ENCODE measurements around the gene STRN4. TPM values are rescaled to one million over a fixed set of nuclear protein-coding genes. Genes with fewer than 3 reads are reported as not detected.
A peak's percentile ranks its signal among the peaks of the same experiment; 100 is the strongest.

The STRN4 gene
- total RNA-seq, 1 donor from 2014 or later, result 105 TPM

DNA sequence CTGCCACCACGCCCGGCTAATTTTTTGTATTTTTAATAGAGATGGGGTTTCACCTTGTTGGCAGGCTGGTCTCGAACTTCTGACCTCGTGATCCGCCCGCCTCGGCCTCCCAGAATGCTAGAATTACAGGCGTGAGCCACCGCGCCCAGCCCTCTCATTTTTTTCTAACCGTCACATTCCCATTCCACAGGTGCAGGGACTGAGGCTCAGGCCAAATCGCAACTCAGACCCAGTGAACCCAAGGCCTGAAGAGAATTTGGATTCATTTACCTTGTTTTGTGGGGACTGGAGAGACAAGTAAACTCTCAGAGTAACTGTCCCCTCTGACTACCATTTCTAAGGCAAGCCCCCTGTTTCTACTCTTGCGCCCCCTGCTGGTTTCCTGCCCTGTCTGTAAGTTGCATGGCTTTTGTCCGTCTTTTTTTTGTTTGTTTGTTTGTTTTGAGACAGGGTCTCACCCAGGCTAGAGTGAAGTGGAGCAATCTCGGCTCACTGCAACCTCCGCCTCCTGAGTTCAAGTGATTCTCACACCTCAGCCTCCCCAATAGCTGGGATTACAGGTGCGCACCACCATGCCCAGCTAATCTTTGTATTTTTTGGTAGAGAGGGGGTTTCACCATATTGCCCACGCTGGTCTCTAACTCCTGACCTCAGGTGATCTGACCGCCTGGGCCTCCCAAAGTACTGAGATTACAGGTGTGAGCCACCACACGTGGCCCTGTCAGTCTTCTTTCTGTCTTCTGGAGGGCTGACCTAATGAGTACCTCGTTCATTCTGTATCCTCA lies 2.3 kb upstream of the STRN4 start:
- Mint-ChIP-seq H3K27me3 (no peaks in the 10 kb centered on the region), H3K27ac (peak overlapping the region; percentile 73), H3K4me1 (ENCODE audit: unreplicated experiment) (peaks cover 12% of the 10 kb centered on the region), H3K36me3 (peaks cover 19% of the 10 kb centered on the region), H3K4me3 (peak overlapping the region; percentile 74), H3K9me3 (no peaks in the 10 kb centered on the region)
- no peak for DNase-seq (ENCODE audit: extremely low spot score, unreplicated experiment)
- TF ChIP-seq, protein P1, sequence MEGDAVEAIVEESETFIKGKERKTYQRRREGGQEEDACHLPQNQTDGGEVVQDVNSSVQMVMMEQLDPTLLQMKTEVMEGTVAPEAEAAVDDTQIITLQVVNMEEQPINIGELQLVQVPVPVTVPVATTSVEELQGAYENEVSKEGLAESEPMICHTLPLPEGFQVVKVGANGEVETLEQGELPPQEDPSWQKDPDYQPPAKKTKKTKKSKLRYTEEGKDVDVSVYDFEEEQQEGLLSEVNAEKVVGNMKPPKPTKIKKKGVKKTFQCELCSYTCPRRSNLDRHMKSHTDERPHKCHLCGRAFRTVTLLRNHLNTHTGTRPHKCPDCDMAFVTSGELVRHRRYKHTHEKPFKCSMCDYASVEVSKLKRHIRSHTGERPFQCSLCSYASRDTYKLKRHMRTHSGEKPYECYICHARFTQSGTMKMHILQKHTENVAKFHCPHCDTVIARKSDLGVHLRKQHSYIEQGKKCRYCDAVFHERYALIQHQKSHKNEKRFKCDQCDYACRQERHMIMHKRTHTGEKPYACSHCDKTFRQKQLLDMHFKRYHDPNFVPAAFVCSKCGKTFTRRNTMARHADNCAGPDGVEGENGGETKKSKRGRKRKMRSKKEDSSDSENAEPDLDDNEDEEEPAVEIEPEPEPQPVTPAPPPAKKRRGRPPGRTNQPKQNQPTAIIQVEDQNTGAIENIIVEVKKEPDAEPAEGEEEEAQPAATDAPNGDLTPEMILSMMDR (conservative IDR thresholded peaks at IDR 0.05), result peak; percentile 83

DNA sequence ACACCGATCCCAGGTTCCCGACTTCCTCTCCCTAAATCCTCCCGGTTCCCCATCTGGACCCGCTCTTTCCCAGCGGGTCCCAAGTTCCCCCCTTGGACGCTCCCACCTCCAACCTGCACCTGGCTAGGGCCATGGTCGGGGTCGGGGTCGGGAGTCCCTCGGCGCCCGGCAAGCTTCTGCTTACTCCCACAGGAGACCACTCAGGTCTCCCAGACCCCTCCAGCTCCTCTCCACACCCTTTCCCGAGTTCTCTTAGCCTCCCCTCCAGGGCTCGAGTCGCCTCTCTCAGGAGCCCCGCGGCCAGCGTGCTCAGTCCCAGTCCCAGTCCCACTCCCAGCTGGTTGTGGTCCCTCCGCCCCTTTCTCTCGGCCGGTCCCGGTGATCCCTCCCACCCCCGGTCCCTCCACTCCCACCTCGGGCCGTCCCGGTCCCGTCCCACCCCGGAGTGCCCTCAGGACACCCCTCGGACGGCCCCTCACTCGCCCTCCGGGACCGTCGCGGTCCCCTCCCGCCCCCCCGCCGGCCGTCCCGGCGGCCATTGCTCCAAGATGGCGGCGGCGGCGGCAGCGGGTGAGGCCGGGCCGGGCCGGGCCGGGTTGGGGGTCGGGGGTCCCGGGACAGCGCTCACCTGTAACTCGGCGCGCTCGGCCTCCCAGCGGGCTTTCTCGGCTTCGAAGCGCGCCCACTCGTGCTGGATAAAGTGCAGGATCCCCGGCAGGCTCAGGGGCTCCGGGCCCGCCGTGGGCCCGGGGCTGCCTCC lies 549 bp downstream of the STRN4 start, which contains the start of gene FKRP:
Gene FKRP, plus strand, starts transcription at position 537 of the 760 bp plus-strand sequence. CDS start 9,394 bp downstream, outside the sequence.
- no peak for DNase-seq (ENCODE audit: extremely low spot score, unreplicated experiment)
- H3K4me1 Mint-ChIP-seq (ENCODE audit: unreplicated experiment), result peaks cover 30% of the 10 kb centered on the region

DNA sequence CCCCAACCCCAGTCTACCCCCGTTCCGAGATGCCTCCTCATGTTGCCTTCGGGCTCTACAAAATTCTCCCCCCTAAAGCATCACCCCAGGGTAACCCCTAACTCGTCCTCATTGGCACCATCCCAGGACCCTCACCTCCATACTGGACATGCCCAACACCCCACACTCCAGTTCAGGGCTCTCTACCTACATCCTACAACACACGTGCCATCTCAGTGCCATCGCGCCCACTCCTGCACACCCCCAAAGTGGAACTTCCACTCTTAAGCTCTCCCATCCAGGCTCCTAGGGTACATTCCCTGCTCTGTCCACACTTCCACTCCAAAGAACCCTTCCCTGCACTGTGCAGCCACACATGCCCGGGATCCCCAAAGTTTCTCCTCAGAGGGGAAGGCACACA lies 1.2 kb downstream of the STRN4 start:
- peak overlapping the region; percentile 82 for H3K27ac Mint-ChIP-seq

More for the DNA sequence above, 549 bp downstream of the STRN4 start, which contains the start of gene FKRP:
- Mint-ChIP-seq H3K9me3 (no peaks in the 10 kb centered on the region), H3K4me3 (peak within 1 kb of the TSS; percentile 95), H3K36me3 (peaks cover 10% of the 10 kb centered on the region), H3K27me3 (no peaks in the 10 kb centered on the region), H3K27ac (peak within 1 kb of the TSS; percentile 88)
- TF ChIP-seq, protein P1 (conservative IDR thresholded peaks at IDR 0.05), result no peak

DNA sequence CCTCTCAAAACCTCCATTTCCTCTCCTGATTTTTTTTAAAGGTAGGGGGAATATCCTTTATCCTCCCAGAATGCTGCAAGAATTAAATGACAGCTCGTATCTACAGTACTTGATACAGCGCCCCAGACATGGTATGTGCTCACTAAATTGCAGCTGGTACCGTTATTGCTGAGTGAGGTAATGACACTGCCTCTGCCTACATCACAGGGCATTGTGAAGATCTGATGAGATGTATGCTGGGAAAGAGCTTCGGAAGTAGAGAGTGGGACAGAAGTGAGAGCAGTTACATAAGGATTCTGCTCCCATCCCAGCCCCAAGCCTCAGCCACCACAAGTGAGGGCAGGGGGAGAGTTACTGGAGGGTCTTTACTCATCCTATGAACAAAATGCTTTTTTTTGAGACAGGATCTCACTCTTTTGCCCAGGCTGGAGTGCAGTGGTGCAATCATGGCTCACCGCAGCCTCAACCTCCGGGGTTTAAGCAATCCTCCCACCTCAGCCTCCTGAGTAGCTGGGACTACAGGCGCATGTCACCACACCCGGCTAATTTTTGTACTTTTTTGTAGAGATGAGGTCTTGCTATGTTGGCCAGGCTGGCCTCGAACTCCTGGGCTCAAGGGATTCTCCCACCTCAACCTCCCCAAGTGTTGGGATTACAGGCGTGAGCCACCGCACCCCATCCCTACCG lies 2.1 kb downstream of the STRN4 start:
- H3K27ac Mint-ChIP-seq, result peak overlapping the region; percentile 82
- H3K9me3 Mint-ChIP-seq, result no peaks in the 10 kb centered on the region
- peaks cover 5% of the 10 kb centered on the region for H3K36me3 Mint-ChIP-seq
- H3K27me3 Mint-ChIP-seq, result no peaks in the 10 kb centered on the region
- TF ChIP-seq, protein P1 (conservative IDR thresholded peaks at IDR 0.05), result no peak
- no peak for DNase-seq (ENCODE audit: extremely low spot score, unreplicated experiment)
- peak overlapping the region; percentile 95 for H3K4me3 Mint-ChIP-seq
- peaks cover 37% of the 10 kb centered on the region for H3K4me1 Mint-ChIP-seq (ENCODE audit: unreplicated experiment)

More for the DNA sequence above, 1.2 kb downstream of the STRN4 start:
- Mint-ChIP-seq H3K36me3 (peaks cover 7% of the 10 kb centered on the region), H3K4me1 (ENCODE audit: unreplicated experiment) (peaks cover 36% of the 10 kb centered on the region), H3K27me3 (no peaks in the 10 kb centered on the region), H3K9me3 (no peaks in the 10 kb centered on the region), H3K4me3 (peak overlapping the region; percentile 95)
- no peak for DNase-seq (ENCODE audit: extremely low spot score, unreplicated experiment)
- TF ChIP-seq, protein P1 (conservative IDR thresholded peaks at IDR 0.05), result no peak

DNA sequence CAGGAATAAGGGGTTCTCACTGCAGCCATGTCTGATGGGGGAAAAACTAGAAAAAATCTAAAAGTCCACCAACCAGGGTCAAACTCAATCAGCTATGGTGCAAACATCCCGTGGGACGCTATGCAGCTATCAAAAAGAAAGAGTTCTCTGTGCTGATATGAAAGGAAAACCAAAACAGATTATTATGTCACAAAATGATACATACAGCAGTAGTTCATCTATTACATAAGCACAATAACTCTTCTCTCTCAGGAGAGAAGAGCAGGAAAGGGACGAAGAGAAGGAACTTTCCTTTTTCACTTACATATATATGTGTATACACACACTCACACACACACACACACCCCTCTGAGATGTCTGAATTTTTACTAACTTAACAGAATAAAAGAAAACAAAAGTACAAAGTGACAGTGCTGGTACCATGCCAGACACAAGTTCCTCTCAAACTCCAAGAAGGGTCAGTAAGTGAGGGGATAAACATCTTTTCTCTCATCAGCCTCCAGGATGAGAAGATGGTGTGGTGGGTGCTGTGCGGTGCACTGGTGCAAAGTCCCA lies 3.2 kb downstream of the STRN4 start:
- DNase-seq (ENCODE audit: extremely low spot score, unreplicated experiment), result no peak
- Mint-ChIP-seq H3K27me3 (no peaks in the 10 kb centered on the region), H3K36me3 (no peaks in the 10 kb centered on the region)

More for the DNA sequence above, 3.2 kb downstream of the STRN4 start:
- Mint-ChIP-seq H3K4me1 (ENCODE audit: unreplicated experiment) (peaks cover 37% of the 10 kb centered on the region), H3K27ac (peak overlapping the region; percentile 51), H3K4me3 (peak overlapping the region; percentile 70), H3K9me3 (no peaks in the 10 kb centered on the region)
- TF ChIP-seq, protein P1 (conservative IDR thresholded peaks at IDR 0.05), result no peak
